ENCODE data around the gene UBE2E2.

Gene UBE2E2

GRCh38 chr3:23396746-23397145 lies 193.6 kb downstream of the UBE2E2 start:
- no peak for DNase-seq

- no peak for DNase-seq
Observed at GRCh38 chr3:23399221-23399620, 196.1 kb downstream of the UBE2E2 start.

- DNase-seq = no peak
Observed at GRCh38 chr3:23402728-23403492, 199.8 kb downstream of the UBE2E2 start.

GRCh38 chr3:23404246-23404645 lies 201.1 kb downstream of the UBE2E2 start:
- DNase-seq = no peak

- no peak for DNase-seq
Observed at GRCh38 chr3:23405081-23405480, 202.0 kb downstream of the UBE2E2 start.

- no peak for DNase-seq
Observed at GRCh38 chr3:23406601-23407000, 203.5 kb downstream of the UBE2E2 start.

- DNase-seq = no peak
Observed at GRCh38 chr3:23418026-23418425, 214.9 kb downstream of the UBE2E2 start.

- DNase-seq = no peak
Observed at GRCh38 chr3:23421811-23422516, 218.8 kb downstream of the UBE2E2 start.

GRCh38 chr3:23422517-23422851 lies 219.4 kb downstream of the UBE2E2 start:
- no peak for DNase-seq

GRCh38 chr3:23425410-23425809 lies 222.3 kb downstream of the UBE2E2 start:
- DNase-seq = no peak

GRCh38 chr3:23430781-23431398 lies 227.8 kb downstream of the UBE2E2 start:
- no peak for DNase-seq

GRCh38 chr3:23431764-23432163 lies 228.6 kb downstream of the UBE2E2 start:
- DNase-seq = no peak

GRCh38 chr3:23435318-23435717 lies 232.2 kb downstream of the UBE2E2 start:
- no peak for DNase-seq

GRCh38 chr3:23435904-23436303 lies 232.8 kb downstream of the UBE2E2 start:
- DNase-seq = no peak

GRCh38 chr3:23437484-23438145 lies 234.5 kb downstream of the UBE2E2 start:
- DNase-seq = no peak

GRCh38 chr3:23438657-23439056 lies 235.5 kb downstream of the UBE2E2 start:
- DNase-seq = no peak

GRCh38 chr3:23439080-23439479 lies 236.0 kb downstream of the UBE2E2 start:
- DNase-seq = no peak

- DNase-seq = no peak
Observed at GRCh38 chr3:23440416-23441294, 237.5 kb downstream of the UBE2E2 start.

- no peak for DNase-seq
Observed at GRCh38 chr3:23442598-23443383, 239.7 kb downstream of the UBE2E2 start.

- no peak for DNase-seq
Observed at GRCh38 chr3:23444386-23444785, 241.3 kb downstream of the UBE2E2 start.

- no peak for DNase-seq
Observed at GRCh38 chr3:23446301-23446700, 243.2 kb downstream of the UBE2E2 start.

Measured in NCI-H446 (cell line).